ENCODE data around the gene COMMD6.

COMMD6 gene

DNA sequence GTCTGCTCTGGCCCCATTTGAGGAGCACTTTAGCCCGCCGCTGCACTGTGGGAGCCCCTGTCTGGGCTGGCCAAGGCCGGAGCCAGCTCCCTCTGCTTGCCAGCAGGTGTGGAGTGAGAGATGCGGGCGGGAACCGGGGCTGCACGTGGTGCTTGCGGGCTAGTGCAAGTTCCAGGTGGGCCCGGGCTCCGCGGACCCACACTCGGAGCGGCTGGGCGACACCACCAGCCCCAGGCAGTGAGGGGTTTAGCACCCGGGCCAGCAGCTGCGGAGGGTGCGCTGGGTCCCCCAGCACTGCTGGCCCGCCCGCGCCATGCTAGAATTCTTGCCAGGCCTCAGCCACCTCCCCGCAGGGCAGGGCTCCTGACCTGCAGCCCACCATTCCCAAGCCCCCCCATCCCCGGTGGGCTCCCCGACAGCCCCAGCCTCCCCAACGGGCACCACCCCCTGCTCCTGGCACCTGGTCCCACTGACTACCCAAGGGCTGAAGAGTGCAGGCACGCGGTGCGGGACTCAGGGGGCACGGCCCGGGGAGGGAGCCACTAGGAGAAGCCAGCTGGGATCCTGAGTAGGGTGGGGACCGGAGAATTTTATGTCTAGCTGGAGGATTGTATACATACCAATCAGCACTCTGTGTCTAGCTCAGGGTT, 19.1 kb downstream of the COMMD6 start:
- no peak for FAIRE-seq

GRCh38 chr13:75514080-75514995, 23.3 kb downstream of the COMMD6 start:
- FAIRE-seq, result no peak

DNA sequence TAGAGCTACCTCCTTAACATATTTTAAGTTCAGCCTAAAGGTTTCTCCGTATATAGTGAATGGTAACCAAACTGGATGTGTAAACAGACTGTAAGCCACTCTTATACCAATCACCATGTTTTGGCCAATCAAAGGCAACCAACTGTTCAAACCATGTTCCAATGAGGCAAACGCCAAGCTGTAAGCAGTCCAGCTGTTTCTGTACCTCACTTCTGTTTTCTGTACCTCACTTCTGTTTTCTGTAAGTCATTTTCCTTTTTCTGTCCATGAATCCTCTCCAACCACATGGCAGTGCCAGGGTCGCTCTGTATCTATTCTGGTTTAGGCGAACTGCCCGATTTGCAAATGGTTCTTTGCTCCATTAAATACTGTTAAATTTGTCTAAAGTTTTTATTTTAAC, 24.4 kb downstream of the COMMD6 start:
- no peak for FAIRE-seq

GRCh38 chr13:75512253-75512652, 25.4 kb downstream of the COMMD6 start:
- no peak for FAIRE-seq

- no peak for FAIRE-seq
Observed at GRCh38 chr13:75511051-75511625, 26.5 kb downstream of the COMMD6 start.

DNA sequence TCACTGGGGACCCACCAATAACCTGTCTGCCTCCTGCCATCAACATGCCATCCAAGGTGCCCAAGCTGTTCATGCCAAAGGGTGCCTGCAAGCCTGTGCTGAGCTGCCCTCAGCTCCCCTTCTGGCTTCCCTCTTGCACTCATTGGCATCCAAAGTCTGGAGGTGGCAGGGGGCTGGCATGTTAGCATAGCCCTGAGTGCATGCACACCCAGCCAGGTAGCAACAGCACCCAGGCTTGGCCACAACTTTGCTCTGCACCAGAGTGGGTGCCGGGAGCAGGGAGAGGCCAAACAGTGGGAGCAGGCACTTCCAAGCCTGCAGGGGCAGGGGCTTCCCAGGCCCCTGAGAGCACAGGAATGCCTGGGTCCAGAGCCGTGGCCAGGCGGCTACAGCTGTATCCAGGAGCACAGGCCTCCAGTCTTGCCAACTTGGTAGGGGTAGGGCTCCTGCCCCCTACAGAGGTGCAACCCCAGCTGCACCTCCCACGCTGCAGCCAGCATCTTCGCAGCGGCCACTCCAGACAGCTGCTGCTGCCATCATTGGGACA, 29.6 kb downstream of the COMMD6 start:
- FAIRE-seq, result no peak

GRCh38 chr13:75507027-75508001, 30.3 kb downstream of the COMMD6 start:
- FAIRE-seq, result no peak

GRCh38 chr13:75506018-75506417, 31.6 kb downstream of the COMMD6 start:
- no peak for FAIRE-seq

DNA sequence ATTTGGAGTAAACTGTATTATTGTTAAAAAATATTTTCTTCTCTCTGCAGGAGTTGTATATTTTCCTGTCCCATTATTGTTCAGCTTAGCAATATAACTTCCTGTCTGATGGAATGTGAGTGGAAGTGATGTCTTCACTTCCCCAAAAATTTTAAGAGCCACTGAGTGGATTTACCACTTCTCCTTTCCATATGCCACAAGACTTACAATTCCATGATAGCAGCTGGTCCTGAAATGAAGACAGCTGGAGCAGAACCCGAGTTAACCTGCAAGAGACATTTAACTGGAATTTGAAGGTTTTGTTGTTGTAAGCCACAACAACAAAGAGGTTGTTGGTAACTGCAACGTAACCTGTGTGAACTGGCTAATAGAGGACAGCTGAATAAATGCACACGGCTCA, 32.3 kb downstream of the COMMD6 start:
- no peak for FAIRE-seq

GRCh38 chr13:75495938-75496337, 41.7 kb downstream of the COMMD6 start:
- FAIRE-seq, result no peak

DNA sequence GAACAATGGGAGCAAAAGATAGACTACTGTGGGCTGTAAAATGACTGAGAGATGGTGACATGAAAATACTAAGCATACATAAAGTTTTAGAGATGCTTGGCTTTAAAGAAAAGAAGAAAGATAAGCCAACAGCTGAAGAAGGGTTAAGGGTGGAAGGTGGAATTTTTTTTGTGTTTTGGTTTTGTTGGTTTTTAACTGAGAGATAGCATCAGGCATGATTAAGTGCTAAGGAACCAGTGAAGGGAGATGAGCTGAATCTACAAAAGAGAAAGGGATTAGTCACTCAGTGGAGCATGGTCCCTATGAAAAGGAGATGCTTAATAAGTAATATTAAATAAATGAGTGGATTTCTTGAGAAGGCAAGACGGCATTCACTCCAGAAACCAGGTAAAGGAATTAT, 43.1 kb downstream of the COMMD6 start:
- FAIRE-seq, result no peak

DNA sequence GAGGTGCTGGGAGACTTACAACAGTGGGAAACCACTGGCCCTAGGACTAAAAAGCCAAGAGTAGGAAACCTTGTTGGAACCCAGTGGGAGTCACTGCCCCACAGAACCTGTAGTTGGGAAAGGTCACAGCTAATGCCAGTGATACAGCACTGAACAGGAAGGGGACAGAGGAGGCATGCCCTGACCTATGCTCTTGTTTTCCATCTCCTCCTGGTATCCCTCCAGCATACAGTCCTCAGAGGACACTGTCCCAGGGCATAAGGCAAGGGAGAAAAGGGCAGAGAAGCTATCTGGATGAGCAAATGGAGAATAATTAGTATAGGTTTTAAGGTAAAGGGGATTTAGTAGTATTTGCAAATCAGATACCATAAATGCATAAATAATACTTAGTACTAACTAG, 44.5 kb downstream of the COMMD6 start:
- no peak for FAIRE-seq

DNA sequence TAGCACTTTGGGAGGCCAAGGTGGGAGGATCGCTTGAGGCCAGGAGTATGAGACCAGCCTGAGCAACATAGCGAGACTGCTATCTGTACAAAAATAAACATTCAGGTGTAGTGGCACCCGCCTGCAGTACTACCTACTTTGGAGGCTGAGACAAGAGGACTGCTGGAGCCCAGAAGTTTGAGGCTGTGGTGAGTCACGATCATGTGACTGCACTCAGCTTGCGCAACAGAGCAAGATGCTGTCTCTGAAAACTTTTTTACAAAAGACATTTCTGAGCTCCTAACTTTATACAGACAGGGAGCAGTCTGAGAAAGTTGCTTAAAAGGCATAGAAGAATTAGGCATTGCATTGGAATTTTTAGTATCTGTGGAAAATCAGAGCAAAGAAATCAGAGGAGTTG, 45.3 kb downstream of the COMMD6 start:
- no peak for FAIRE-seq

- no peak for FAIRE-seq
Observed at GRCh38 chr13:75491376-75491775, 46.3 kb downstream of the COMMD6 start.

DNA sequence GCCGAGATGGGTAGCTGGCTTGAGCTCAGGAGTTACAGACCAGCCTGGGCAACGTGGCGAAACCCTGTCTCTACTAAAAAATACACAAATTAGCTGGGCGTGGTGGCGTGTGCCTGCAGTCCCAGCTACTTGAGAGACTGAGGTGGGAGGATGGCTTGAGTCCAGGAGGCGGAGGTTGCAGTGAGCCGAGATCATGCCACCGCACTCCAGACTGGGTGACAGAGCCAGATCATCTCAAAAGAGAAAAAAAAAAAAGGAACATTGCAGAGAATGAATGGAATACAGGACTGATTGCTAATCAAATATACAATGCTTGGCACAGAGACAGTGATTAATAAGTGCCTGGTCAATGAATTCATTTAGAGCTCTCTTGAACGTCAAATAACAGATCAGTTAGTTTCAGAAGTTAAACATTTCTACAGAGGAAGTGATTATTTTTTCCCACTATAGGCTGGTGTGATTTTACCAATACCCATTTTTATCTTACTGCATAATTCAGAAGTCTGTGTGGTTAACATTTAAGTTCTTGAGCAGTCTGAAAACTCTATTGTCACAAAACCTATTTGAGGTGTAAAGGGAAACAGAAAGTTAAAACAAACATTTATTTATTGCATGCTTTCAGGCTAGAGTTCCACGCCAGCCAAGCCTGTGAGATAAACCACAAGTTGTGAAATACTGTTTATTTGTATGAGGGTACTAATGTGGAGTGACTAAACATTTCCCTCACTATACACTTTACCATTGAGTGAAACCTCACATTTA, 48.0 kb downstream of the COMMD6 start:
- no peak for FAIRE-seq

DNA sequence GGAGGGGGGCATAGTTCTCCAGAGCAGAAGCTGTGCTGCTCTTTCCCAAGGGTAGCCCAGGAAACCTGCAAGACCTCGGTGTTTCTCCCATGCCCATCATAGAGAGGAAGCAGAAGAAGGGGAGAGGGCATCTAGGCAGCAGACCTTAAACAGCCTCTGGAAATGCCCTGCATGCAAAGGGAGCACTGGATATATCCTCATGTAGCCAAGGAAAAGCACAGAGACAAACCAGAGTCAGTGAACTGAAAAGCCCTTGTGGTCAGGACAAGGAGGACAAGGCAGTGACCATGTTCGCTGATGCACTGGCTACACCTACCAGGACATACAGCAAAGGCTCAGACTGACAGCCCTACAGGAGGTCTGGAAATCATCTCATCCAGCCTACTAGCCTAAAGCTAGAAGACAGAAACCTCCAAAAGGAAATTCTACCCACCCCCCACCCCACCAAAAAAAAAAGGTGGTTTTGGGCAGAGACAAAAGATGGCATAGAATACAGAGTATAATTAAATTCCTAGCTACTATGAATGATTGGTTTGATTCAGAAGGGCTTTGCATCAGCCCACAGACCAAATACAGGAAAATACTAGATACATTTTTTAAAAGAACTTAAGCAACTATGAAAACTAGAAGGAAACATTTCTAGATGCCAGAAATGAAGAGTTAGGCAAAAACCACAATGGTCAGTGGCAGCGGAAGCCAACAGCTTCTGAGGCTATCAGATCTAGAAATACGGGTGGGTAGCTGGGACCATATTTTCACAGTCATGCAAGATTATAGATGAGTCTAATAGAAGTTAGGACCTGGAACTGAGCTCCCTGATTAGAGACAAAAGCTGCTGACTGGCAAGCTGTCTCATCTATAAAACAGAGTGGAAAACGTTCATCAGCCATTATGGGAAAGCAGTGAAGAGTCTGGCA, 51.2 kb downstream of the COMMD6 start:
- no peak for FAIRE-seq

GRCh38 chr13:75485286-75486062, 52.2 kb downstream of the COMMD6 start:
- no peak for FAIRE-seq

DNA sequence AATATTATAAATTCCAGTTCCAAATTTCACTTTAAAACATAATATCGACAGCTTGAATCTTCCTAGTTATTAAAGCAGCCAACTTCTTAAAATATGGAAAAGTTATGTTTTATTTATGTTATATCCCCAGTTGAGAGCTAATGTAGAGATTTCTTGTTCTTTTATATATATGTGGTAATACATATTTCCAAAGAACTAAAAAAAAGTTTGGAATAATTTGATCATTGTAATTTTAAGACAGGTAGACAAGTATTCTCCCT, 54.9 kb downstream of the COMMD6 start:
- no peak for FAIRE-seq

DNA sequence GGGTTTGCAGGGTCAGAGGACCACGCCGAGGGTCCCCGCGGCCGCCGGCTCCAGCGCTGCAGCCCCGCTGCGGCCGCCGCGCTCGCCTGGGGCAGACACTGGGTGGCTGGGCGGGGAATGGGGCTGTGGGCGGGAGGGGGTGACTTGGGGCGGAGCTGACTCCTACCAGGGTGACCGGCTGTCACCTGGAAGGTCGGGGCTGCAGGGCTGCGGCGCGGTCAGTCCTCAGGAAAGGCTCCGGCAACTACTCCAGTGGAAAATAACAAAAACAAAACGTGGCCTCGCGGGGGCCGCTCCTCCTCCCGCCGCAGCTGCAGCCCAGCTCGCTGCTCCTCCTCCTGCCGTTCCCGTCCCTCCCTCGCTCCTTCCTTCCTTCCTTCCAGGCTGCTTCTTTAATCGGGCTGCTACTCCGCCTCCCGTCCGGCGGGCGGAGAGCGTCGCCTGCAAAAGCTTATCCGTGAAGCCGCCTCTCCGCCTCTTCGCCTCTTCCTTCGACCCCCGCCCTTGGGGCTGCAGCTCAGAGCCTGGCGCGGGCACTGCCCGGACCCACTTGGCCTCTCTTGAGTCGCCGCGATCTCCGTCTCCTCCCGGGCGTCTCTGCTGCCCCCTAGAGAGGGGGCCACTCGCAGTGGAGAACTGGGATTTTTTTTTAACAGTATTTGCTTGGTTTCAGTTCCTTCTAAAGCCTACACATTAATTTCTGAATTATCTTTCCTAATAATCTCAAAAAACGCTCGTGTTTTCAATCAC, 55.4 kb downstream of the COMMD6 start, which contains the start of gene TBC1D4:
TSS of gene TBC1D4 (minus strand) at position 100 of the 750 bp plus-strand sequence. CDS start 402 bp downstream, outside the sequence.
- no peak for FAIRE-seq

All from G401.6 (cell line).